ENCODE results near the gene HEY2. TPM values are rescaled to one million over a fixed set of nuclear protein-coding genes. Genes with fewer than 3 reads are reported as not detected.

The HEY2 gene
- total and polyA plus RNA-seq, 3 experiments from 2014 or later: 0.09 to 0.20 (median 0.09) TPM

DNA sequence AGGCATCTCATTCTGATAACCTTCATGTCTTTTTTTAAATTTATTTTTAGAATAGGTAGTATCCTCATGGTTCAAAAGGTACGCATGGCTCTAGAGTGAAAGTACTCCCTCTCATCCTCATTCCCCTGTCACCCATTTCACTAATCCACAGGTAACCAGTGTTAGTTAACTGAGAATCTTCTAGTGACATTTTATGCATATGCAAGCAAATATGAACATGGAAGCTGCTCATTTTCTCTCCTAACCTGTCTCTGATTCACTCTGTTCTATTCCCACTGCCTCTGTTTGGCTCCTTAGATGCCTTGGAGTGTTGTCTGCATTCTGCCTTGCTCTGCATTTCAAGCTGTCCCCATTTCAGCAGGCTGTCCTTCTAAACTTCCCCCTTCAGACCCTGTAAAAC is 45.9 kb downstream of the HEY2 start:
- ChIA-PET POLR2A (interaction anchor here (2.5 kb wide), 1 partner anchor 14 kb away, joined by 10 read pairs; no protein-coding TSS in a partner anchor), CTCF (interaction anchor here (0.7 kb wide), 1 partner anchor 15 kb away, joined by 3 read pairs; no protein-coding TSS in a partner anchor)
- Mint-ChIP-seq H3K27me3 (no peaks in the 10 kb centered on the region), H3K36me3 (peaks cover 0 to 31% (median 0%) of the 10 kb centered on the region in 3 donors), H3K4me1 (peaks cover 48 to 76% (median 64%) of the 10 kb centered on the region in 3 donors), H3K4me3 (peak overlapping the region in 1 of 7 donors; percentile 36), H3K27ac (peak overlapping the region in 3 of 8 donors; percentile 1 to 67 (median 51)), H3K9me3 (no peaks in the 10 kb centered on the region)
- H3K36me3 ChIP-seq (ENCODE audit: insufficient read depth, low read length): no peaks in the 10 kb centered on the region
- H3K4me1 ChIP-seq (ENCODE audit: insufficient read depth, low read length): peaks cover 21% of the 10 kb centered on the region
- DNase-seq: no peak
- no peak overlapping the region for H3K4me3 ChIP-seq (ENCODE audit: low read length)
- no peak overlapping the region for H3K27ac ChIP-seq (ENCODE audit: low read depth, low read length)
- no peaks in the 10 kb centered on the region for H3K9me3 ChIP-seq (ENCODE audit: low read length)
- no peaks in the 10 kb centered on the region for H3K27me3 ChIP-seq (ENCODE audit: insufficient read depth, low read length, poor library complexity, severe bottlenecking)

DNA sequence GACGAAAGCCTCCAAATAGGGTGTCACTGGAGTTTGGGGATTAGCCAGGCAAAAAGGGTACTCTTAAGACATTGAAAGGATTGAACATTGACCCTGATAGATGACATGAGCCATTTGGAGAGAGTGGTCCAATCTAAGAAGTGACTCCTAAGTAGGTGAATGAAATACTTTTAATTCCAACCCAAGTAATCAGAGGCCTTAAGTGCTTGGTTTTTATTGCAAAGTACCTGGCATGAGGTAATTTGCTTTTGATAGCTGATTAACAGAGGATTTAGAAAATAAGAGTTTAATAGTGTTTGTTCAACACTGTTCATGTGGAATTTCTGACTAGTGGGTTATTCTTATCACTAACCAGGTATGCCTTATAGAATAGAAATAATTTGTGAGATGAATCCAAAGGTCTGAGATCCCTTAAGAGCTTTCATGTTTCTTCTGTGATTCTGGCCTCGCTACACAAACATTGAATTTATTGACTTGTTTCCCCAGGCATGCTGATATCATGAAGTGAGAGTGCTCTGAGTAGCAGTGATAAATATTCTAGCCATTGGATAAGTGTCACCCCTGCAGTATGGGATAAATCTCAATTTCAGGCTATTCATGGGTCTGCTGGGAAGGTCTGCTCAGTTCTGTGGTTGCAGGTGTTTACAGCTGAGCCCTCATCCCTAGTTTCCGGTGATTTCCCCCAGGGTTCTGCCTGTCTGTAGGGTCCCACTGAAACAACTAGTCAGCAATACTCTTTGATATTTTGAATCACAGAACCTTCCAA is 47.9 kb downstream of the HEY2 start:
- peak overlapping the region in 1 of 8 donors; percentile 26 for H3K27ac Mint-ChIP-seq

DNA sequence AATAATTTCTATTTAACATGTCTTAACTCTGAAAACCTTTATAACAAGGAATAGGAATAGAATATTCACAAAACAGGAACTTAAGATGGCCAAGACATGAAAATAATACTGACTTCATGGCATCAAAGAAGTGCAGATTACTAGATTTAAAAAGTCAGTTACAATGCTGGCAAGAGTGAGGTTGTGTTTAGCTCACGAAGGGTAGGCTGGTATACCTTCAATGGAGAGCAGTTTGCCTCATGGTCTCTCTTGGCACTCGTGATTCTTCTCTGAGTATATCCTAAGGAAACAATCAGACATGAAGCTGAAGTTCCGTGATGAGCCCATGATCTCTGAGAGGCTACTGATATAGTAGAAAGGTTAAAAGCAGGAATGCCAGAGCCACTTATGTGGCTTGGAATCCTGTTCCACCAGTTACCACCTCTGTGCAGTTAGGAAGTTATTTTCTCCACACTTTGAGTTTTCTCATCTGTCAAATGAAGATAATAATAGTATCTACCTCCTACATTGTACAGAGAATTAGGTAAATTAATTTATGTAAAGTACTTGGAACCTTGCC is 48.5 kb downstream of the HEY2 start:
- Histone ChIP-seq H3K27me3 (ENCODE audit: insufficient read depth, low read length, poor library complexity, severe bottlenecking) (no peaks in the 10 kb centered on the region), H3K9me3 (ENCODE audit: low read length) (no peaks in the 10 kb centered on the region), H3K27ac (ENCODE audit: low read depth, low read length) (no peak overlapping the region), H3K36me3 (ENCODE audit: insufficient read depth, low read length) (no peaks in the 10 kb centered on the region), H3K4me1 (ENCODE audit: insufficient read depth, low read length) (peaks cover 14% of the 10 kb centered on the region), H3K4me3 (ENCODE audit: low read length) (no peak overlapping the region)
- peaks cover 0 to 38% (median 4%) of the 10 kb centered on the region in 3 donors for H3K36me3 Mint-ChIP-seq
- ChIA-PET POLR2A (no interaction called here), CTCF (interaction anchor here (1.5 kb wide), 1 partner anchor 25 kb away, joined by 3 read pairs; no protein-coding TSS in a partner anchor)
- H3K9me3 Mint-ChIP-seq: no peaks in the 10 kb centered on the region
- no peaks in the 10 kb centered on the region for H3K27me3 Mint-ChIP-seq
- peak overlapping the region in 1 of 8 donors; percentile 12 for H3K27ac Mint-ChIP-seq
- no peak for DNase-seq
- peak overlapping the region in 1 of 7 donors; percentile 48 for H3K4me3 Mint-ChIP-seq
- H3K4me1 Mint-ChIP-seq: peaks cover 49 to 83% (median 62%) of the 10 kb centered on the region in 3 donors

More for the DNA sequence above, 47.9 kb downstream of the HEY2 start:
- Histone ChIP-seq H3K36me3 (ENCODE audit: insufficient read depth, low read length) (no peaks in the 10 kb centered on the region), H3K4me3 (ENCODE audit: low read length) (no peak overlapping the region), H3K27ac (ENCODE audit: low read depth, low read length) (no peak overlapping the region), H3K4me1 (ENCODE audit: insufficient read depth, low read length) (peaks cover 14% of the 10 kb centered on the region), H3K27me3 (ENCODE audit: insufficient read depth, low read length, poor library complexity, severe bottlenecking) (no peaks in the 10 kb centered on the region), H3K9me3 (ENCODE audit: low read length) (no peaks in the 10 kb centered on the region)
- H3K4me3 Mint-ChIP-seq: peak overlapping the region in 1 of 7 donors; percentile 48
- H3K9me3 Mint-ChIP-seq: no peaks in the 10 kb centered on the region
- peaks cover 49 to 83% (median 62%) of the 10 kb centered on the region in 3 donors for H3K4me1 Mint-ChIP-seq
- peaks cover 0 to 35% (median 2%) of the 10 kb centered on the region in 3 donors for H3K36me3 Mint-ChIP-seq
- ChIA-PET CTCF (interaction anchor here (1.5 kb wide), 1 partner anchor 26 kb away, joined by 3 read pairs; no protein-coding TSS in a partner anchor), POLR2A (no interaction called here)
- no peak for DNase-seq
- H3K27me3 Mint-ChIP-seq: no peaks in the 10 kb centered on the region

DNA sequence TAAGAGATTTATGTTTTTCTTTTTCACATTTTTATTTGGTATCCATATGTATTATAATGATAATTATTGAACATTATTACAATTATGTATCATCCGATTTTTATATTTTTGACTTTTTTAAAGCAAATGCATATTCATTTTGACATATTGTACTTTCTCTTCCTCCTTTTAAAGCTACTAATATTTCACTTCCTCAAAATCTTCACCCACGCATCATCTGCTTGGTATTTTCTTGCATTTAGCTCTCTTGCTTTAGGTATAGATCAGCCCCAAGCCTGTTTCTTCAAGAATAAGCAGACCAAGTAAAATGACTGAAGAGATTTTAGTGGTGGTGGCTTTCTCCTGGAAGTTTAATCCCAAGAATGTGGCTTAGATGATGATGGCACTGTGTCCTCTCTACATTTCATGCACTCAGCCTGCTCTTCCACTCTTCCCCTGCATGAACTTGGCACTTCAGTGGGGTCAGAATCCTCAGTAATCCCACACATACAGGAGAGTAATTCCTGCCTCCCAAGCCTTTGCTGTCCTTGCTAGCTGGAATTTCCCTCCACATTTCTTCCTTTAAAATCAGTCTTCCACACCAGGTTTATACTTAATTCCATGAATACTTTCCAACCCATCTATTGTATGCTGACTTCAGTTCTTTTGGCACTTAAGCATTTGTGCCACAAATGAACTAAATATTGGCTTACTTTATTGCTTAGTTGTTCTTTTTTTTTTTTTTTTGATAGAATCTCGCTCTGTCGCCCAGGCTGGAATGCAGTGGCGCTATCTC is 49.5 kb downstream of the HEY2 start:
- CTCF ChIA-PET: interaction anchor here (1.5 kb wide), 1 partner anchor 8 kb away, joined by 4 read pairs; the partner anchor contains the start of gene NCOA7
- Histone ChIP-seq H3K27me3 (ENCODE audit: insufficient read depth, low read length, poor library complexity, severe bottlenecking) (no peaks in the 10 kb centered on the region), H3K27ac (ENCODE audit: low read depth, low read length) (no peak overlapping the region), H3K4me1 (ENCODE audit: insufficient read depth, low read length) (peaks cover 8% of the 10 kb centered on the region), H3K4me3 (ENCODE audit: low read length) (no peak overlapping the region), H3K9me3 (ENCODE audit: low read length) (no peaks in the 10 kb centered on the region), H3K36me3 (ENCODE audit: insufficient read depth, low read length) (no peaks in the 10 kb centered on the region)
- Mint-ChIP-seq H3K36me3 (peaks cover 0 to 38% (median 4%) of the 10 kb centered on the region in 3 donors), H3K27ac (peak overlapping the region in 1 of 8 donors; percentile 17), H3K27me3 (no peaks in the 10 kb centered on the region), H3K4me3 (peak overlapping the region in 1 of 7 donors; percentile 11), H3K9me3 (no peaks in the 10 kb centered on the region), H3K4me1 (peaks cover 49 to 83% (median 62%) of the 10 kb centered on the region in 3 donors)
- POLR2A ChIA-PET: no interaction called here
- DNase-seq: no peak

DNA sequence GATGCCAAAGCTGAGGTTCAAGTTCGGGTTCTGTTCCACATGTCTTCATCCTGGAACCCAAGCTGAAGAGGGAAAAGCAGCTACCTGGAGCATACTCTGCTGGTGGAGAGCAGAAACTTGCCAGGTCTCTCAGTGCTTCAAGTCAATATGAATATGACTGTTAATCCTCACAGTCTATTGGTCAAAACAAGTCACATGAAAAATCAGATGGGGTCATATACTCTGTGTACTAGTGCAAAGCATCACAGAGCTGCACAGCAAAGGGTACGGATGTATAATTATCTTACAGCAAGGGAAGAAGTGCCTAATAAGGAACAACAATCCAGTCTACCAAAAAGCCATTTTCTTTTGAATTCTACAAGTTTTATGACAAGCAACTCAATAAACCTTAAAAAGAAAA is 53.0 kb downstream of the HEY2 start:
- H3K4me1 ChIP-seq (ENCODE audit: insufficient read depth, low read length): peaks cover 6% of the 10 kb centered on the region
- no peaks in the 10 kb centered on the region for H3K27me3 Mint-ChIP-seq
- CTCF ChIA-PET: interaction anchor here (2.3 kb wide), 1 partner anchor 10 kb away, joined by 10 read pairs; no protein-coding TSS in a partner anchor

DNA sequence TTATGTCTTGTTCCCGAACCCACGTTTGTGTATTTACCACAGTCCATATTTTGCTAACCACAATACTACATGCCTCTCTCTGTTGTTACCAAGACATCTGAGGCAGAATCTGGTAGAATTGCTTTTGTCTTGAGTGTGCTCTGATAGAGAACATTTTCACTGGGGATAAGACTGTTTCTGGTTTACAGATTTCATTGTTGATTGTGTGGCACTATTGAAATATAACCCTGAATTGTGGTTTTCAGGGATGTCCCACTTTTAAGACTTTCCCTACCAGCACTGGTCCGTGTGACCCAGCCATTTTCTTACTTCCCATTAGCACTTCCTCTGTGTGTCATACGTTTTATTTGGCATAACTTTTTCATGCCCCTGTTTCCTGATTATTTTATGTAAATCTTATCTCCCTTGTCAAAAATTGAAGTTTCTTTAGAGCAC is 53.5 kb downstream of the HEY2 start:
- H3K4me3 Mint-ChIP-seq: peak overlapping the region in 1 of 7 donors; percentile 30
- H3K36me3 Mint-ChIP-seq: peaks cover 0 to 34% (median 13%) of the 10 kb centered on the region in 3 donors
- H3K4me1 ChIP-seq (ENCODE audit: insufficient read depth, low read length): peaks cover 6% of the 10 kb centered on the region
- H3K27me3 ChIP-seq (ENCODE audit: insufficient read depth, low read length, poor library complexity, severe bottlenecking): no peaks in the 10 kb centered on the region
- no peak overlapping the region for H3K4me3 ChIP-seq (ENCODE audit: low read length)
- H3K36me3 ChIP-seq (ENCODE audit: insufficient read depth, low read length): no peaks in the 10 kb centered on the region
- peaks cover 58 to 88% (median 69%) of the 10 kb centered on the region in 3 donors for H3K4me1 Mint-ChIP-seq
- ChIA-PET POLR2A (no interaction called here), CTCF (interaction anchor here (2.3 kb wide), 1 partner anchor 10 kb away, joined by 10 read pairs; no protein-coding TSS in a partner anchor)
- no peaks in the 10 kb centered on the region for H3K9me3 Mint-ChIP-seq
- no peak for DNase-seq
- no peak overlapping the region for H3K27ac ChIP-seq (ENCODE audit: low read depth, low read length)
- peak overlapping the region; percentile 11 to 94 (median 67) for H3K27ac Mint-ChIP-seq
- H3K9me3 ChIP-seq (ENCODE audit: low read length): no peaks in the 10 kb centered on the region
- H3K27me3 Mint-ChIP-seq: no peaks in the 10 kb centered on the region

More for the DNA sequence above, 53.0 kb downstream of the HEY2 start:
- Mint-ChIP-seq H3K4me1 (peaks cover 56 to 88% (median 68%) of the 10 kb centered on the region in 3 donors), H3K9me3 (no peaks in the 10 kb centered on the region), H3K36me3 (peaks cover 0 to 37% (median 13%) of the 10 kb centered on the region in 3 donors), H3K27ac (peak overlapping the region in 7 of 8 donors; percentile 7 to 77 (median 58)), H3K4me3 (no peak overlapping the region)
- Histone ChIP-seq H3K36me3 (ENCODE audit: insufficient read depth, low read length) (no peaks in the 10 kb centered on the region), H3K27me3 (ENCODE audit: insufficient read depth, low read length, poor library complexity, severe bottlenecking) (no peaks in the 10 kb centered on the region), H3K9me3 (ENCODE audit: low read length) (no peaks in the 10 kb centered on the region), H3K27ac (ENCODE audit: low read depth, low read length) (no peak overlapping the region), H3K4me3 (ENCODE audit: low read length) (no peak overlapping the region)
- DNase-seq: no peak
- POLR2A ChIA-PET: no interaction called here

DNA sequence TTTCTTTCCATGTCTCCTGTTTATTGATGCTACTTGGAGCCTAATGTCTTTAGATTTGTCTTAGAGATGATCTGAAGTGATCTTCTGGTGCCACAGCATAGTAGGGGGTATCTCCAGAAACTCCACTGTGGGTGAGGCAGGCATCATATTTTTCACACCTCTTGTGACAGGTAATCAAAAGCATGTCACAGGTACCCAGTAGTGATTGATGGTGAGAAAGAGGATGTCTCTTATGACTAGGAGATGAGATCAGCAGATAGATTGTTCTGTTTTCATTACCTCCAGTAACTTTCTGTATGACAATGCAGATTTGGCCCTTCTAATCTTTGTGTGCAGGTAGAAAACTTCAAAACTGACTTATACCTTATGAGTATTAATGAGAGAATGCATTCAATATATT is 54.8 kb downstream of the HEY2 start:
- Mint-ChIP-seq H3K4me1 (peaks cover 61 to 91% (median 76%) of the 10 kb centered on the region in 3 donors), H3K27me3 (no peaks in the 10 kb centered on the region), H3K4me3 (peak overlapping the region in 2 of 7 donors; percentile 12 to 28), H3K36me3 (peaks cover 0 to 38% (median 13%) of the 10 kb centered on the region in 3 donors), H3K27ac (peak overlapping the region in 7 of 8 donors; percentile 2 to 91 (median 67)), H3K9me3 (peaks cover 0 to 2% (median 0%) of the 10 kb centered on the region in 5 donors)
- Histone ChIP-seq H3K9me3 (ENCODE audit: low read length) (no peaks in the 10 kb centered on the region), H3K4me1 (ENCODE audit: insufficient read depth, low read length) (peaks cover 6% of the 10 kb centered on the region), H3K4me3 (ENCODE audit: low read length) (no peak overlapping the region), H3K27me3 (ENCODE audit: insufficient read depth, low read length, poor library complexity, severe bottlenecking) (no peaks in the 10 kb centered on the region), H3K27ac (ENCODE audit: low read depth, low read length) (no peak overlapping the region), H3K36me3 (ENCODE audit: insufficient read depth, low read length) (no peaks in the 10 kb centered on the region)
- CTCF ChIA-PET: interaction anchor here (0.7 kb wide), 1 partner anchor 18 kb away, joined by 3 read pairs; no protein-coding TSS in a partner anchor
- POLR2A ChIA-PET: no interaction called here
- DNase-seq: peak in 1 of 5 donors; percentile 32

Data from CD8-positive, alpha-beta memory T cell (primary cell).